HepG2 (cell line): Measurements from ENCODE around the gene ZNF584. TPM values are rescaled to one million over a fixed set of nuclear protein-coding genes. Genes with fewer than 3 reads are reported as not detected.

Experiments used
- BRCA1 ChIP-seq: sonication (generic); formaldehyde crosslinking; IDR thresholded peaks from 2 replicates; pipeline ENCODE4 v1.4.0; 2020; ENCODE audit warnings: missing genetic modification reagents
- GATA4 ChIP-seq: sonication (generic); IDR thresholded peaks from 2 replicates; pipeline ENCODE4 v1.6.1; 2016; ENCODE audit warnings: antibody characterized with exemption, low read depth, borderline replicate concordance
- NCOA2 ChIP-seq: sonication (generic); formaldehyde crosslinking; IDR thresholded peaks from 2 replicates; pipeline ENCODE4 v1.8.0; 2022; ENCODE audit warnings: inconsistent platforms
- TCF12 ChIP-seq, 2 experiments: fragments of 450-650 bp in 1 of 2; sonication (generic) in 1 of 2; formaldehyde crosslinking in 1 of 2; IDR thresholded peaks; 2 replicates each; pipeline versions ENCODE4 v1.6.1 to v1.8.0; 2017 to 2022; ENCODE audit warnings: antibody characterized with exemption in 1 of 2, mild to moderate bottlenecking in 1 of 2, missing genetic modification reagents in 1 of 2, moderate library complexity in 1 of 2
- ZFP36L1 ChIP-seq: sonication (generic); formaldehyde crosslinking; IDR thresholded peaks from 2 replicates; pipeline ENCODE4 v1.8.0; 2022; ENCODE audit warnings: mild to moderate bottlenecking, missing genetic modification reagents, moderate library complexity
- ZKSCAN1 ChIP-seq: fragments of 150-350 bp; IDR thresholded peaks from 2 replicates; pipeline ENCODE4 v1.6.1; 2014; ENCODE audit warnings: low read length
- ZNF205 ChIP-seq: IDR thresholded peaks from 2 replicates; pipeline ENCODE4 v1.6.1; 2018; ENCODE audit warnings: missing biosample characterization, missing genetic modification reagents
- ZNF230 ChIP-seq: sonication (generic); formaldehyde crosslinking; IDR thresholded peaks from 2 replicates; pipeline ENCODE4 v1.4.0; 2020; ENCODE audit warnings: mild to moderate bottlenecking, missing genetic modification reagents
- ZNF296 ChIP-seq: sonication (generic); formaldehyde crosslinking; conservative IDR thresholded peaks from 2 replicates; pipeline ENCODE4 v1.5.0; 2020; ENCODE audit warnings: mild to moderate bottlenecking, missing genetic modification reagents
- ZNF674 ChIP-seq: sonication (generic); formaldehyde crosslinking; IDR thresholded peaks from 2 replicates; pipeline ENCODE4 v1.5.0; 2020; ENCODE audit warnings: low read depth, mild to moderate bottlenecking, missing genetic modification reagents
- ZSCAN12 ChIP-seq: sonication (generic); formaldehyde crosslinking; IDR thresholded peaks from 2 replicates; pipeline ENCODE4 v1.9.0; 2021; ENCODE audit warnings: mild to moderate bottlenecking, missing genetic modification reagents
- polyA plus RNA-seq, 8 experiments: library from polyadenylated mRNA; depleted of rRNA in 3 of 8; stranded (reverse) in 7 of 8; unstranded in 1 of 8; fragments of >200 nt; fragmentation: Illumina TruSeq in 4 of 8; extraction: Trizol in 4 of 8; gene quantifications; 2 replicates each; pipeline versions ENCODE4 v1.2.1 to v1.2.3, GENCODE V29; 2011 to 2016; ENCODE audit warnings: low read depth in 4 of 8, missing spikeins in 1 of 8, mixed read lengths in 1 of 8; ENCODE audit not compliant: insufficient read depth in 1 of 8
- total RNA-seq, 5 experiments: library from RNA; depleted of rRNA; stranded (reverse); fragments of >200 nt; fragmentation: Illumina TruSeq; extraction: Trizol; gene quantifications; 2 replicates each; pipeline ENCODE4 v1.2.3, GENCODE V29; 2016; ENCODE audit warnings: low read depth in 1 of 5
- TF ChIP-seq, protein P1 (sequence below): sonication (generic); formaldehyde crosslinking; IDR thresholded peaks from 2 replicates; pipeline ENCODE4 v1.8.0; 2022; ENCODE audit warnings: missing genetic modification reagents, mild to moderate bottlenecking, inconsistent platforms, borderline replicate concordance
- TF ChIP-seq, protein P2 (sequence below): sonication (generic); formaldehyde crosslinking; IDR thresholded peaks from 2 replicates; pipeline ENCODE4 v1.9.0; 2021; ENCODE audit warnings: missing genetic modification reagents, borderline replicate concordance
- TF ChIP-seq, protein P3 (sequence below): sonication (generic); formaldehyde crosslinking; IDR thresholded peaks from 2 replicates; pipeline ENCODE4 v1.4.0; 2020; ENCODE audit warnings: missing genetic modification reagents
- TF ChIP-seq, protein P4 (sequence below): sonication (generic); formaldehyde crosslinking; IDR thresholded peaks from 2 replicates; pipeline ENCODE4 v1.5.1; 2020; ENCODE audit warnings: missing genetic modification reagents, mild to moderate bottlenecking, borderline replicate concordance
- TF ChIP-seq, protein P5 (sequence below): sonication (generic); formaldehyde crosslinking; IDR thresholded peaks from 2 replicates; pipeline ENCODE4 v1.4.0; 2020; ENCODE audit warnings: low read depth, missing genetic modification reagents
- TF ChIP-seq, protein P6 (sequence below): sonication (generic); formaldehyde crosslinking; IDR thresholded peaks from 2 replicates; pipeline ENCODE4 v1.4.0; 2020; ENCODE audit warnings: missing genetic modification reagents

The ZNF584 gene
- total and polyA plus RNA-seq, 2 of the 13 experiments (the other 11 are each of a cell fraction or from before 2014, with no cell fraction given) = 2.4 to 7.0 TPM

DNA sequence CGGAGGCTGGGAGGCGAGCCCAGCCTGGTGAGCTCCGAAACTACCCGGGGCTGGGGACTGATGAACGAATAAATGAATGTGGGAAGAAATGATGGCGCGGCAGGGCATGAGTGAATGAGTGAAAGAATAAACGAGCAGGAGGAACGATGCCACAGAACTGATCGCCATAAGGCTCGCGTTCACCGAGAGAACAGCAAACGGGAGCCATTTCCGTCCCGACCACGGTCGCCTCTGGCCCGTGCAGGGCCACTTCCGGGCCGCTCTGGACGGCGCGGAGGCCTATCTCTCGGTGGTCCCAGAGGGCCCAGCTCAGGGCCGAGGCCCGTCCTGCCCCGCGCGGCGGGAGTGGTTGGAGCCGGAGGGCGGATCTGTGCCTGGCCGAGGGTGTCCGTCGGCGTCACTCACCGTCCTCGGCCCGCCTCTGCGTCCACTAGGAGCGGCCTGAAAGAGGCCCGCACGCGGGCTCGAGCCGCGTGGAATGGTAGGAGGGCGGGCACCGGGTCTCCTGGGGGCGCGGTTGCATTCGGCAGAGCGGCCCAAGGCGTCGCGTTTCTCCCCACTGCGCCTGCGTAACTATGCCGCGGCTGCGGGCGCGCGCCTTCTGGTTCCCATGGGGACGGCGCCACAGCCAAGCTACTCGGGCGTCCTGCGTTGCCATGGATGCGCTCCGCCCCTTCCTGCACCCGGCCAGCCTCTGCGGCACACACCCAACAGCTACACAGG lies 46.0 kb upstream of the ZNF584 start, which contains the start of gene ZNF497 (continued):
- TF ChIP-seq, protein P1, sequence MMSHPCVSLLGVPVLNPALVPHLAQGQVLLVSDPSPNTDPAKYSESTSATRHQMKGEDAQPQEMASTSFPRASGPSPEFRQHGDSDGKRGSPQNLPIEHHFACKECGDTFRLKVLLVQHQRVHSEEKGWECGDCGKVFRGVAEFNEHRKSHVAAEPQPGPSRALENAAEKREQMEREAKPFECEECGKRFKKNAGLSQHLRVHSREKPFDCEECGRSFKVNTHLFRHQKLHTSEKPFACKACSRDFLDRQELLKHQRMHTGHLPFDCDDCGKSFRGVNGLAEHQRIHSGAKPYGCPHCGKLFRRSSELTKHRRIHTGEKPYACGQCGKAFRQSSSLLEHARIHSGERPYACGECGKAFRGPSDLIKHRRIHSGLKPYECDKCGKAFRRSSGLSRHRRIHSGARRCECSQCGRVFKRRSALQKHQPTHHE = peak; percentile 58; the same call in 1 of the 2 replicates
- TF ChIP-seq, protein P2, sequence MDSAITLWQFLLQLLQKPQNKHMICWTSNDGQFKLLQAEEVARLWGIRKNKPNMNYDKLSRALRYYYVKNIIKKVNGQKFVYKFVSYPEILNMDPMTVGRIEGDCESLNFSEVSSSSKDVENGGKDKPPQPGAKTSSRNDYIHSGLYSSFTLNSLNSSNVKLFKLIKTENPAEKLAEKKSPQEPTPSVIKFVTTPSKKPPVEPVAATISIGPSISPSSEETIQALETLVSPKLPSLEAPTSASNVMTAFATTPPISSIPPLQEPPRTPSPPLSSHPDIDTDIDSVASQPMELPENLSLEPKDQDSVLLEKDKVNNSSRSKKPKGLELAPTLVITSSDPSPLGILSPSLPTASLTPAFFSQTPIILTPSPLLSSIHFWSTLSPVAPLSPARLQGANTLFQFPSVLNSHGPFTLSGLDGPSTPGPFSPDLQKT (CRISPR knock-in tag) = peak; percentile 80; the same call in 1 of the 2 replicates
- TF ChIP-seq, protein P3, sequence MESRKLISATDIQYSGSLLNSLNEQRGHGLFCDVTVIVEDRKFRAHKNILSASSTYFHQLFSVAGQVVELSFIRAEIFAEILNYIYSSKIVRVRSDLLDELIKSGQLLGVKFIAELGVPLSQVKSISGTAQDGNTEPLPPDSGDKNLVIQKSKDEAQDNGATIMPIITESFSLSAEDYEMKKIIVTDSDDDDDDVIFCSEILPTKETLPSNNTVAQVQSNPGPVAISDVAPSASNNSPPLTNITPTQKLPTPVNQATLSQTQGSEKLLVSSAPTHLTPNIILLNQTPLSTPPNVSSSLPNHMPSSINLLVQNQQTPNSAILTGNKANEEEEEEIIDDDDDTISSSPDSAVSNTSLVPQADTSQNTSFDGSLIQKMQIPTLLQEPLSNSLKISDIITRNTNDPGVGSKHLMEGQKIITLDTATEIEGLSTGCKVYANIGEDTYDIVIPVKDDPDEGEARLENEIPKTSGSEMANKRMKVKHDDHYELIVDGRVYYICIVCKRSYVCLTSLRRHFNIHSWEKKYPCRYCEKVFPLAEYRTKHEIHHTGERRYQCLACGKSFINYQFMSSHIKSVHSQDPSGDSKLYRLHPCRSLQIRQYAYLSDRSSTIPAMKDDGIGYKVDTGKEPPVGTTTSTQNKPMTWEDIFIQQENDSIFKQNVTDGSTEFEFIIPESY (CRISPR knock-in tag) = no peak
- no peak for TF ChIP-seq ZKSCAN1
- TF ChIP-seq, protein P4, sequence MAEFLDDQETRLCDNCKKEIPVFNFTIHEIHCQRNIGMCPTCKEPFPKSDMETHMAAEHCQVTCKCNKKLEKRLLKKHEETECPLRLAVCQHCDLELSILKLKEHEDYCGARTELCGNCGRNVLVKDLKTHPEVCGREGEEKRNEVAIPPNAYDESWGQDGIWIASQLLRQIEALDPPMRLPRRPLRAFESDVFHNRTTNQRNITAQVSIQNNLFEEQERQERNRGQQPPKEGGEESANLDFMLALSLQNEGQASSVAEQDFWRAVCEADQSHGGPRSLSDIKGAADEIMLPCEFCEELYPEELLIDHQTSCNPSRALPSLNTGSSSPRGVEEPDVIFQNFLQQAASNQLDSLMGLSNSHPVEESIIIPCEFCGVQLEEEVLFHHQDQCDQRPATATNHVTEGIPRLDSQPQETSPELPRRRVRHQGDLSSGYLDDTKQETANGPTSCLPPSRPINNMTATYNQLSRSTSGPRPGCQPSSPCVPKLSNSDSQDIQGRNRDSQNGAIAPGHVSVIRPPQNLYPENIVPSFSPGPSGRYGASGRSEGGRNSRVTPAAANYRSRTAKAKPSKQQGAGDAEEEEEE (CRISPR knock-in tag) = no peak
- TF ChIP-seq, protein P5, sequence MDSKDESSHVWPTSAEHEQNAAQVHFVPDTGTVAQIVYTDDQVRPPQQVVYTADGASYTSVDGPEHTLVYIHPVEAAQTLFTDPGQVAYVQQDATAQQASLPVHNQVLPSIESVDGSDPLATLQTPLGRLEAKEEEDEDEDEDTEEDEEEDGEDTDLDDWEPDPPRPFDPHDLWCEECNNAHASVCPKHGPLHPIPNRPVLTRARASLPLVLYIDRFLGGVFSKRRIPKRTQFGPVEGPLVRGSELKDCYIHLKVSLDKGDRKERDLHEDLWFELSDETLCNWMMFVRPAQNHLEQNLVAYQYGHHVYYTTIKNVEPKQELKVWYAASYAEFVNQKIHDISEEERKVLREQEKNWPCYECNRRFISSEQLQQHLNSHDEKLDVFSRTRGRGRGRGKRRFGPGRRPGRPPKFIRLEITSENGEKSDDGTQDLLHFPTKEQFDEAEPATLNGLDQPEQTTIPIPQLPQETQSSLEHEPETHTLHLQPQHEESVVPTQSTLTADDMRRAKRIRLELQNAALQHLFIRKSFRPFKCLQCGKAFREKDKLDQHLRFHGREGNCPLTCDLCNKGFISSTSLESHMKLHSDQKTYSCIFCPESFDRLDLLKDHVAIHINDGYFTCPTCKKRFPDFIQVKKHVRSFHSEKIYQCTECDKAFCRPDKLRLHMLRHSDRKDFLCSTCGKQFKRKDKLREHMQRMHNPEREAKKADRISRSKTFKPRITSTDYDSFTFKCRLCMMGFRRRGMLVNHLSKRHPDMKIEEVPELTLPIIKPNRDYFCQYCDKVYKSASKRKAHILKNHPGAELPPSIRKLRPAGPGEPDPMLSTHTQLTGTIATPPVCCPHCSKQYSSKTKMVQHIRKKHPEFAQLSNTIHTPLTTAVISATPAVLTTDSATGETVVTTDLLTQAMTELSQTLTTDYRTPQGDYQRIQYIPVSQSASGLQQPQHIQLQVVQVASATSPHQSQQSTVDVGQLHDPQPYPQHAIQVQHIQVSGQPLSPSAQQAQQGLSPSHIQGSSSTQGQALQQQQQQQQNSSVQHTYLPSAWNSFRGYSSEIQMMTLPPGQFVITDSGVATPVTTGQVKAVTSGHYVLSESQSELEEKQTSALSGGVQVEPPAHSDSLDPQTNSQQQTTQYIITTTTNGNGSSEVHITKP (CRISPR knock-in tag) = peak; percentile 76; the same call in 1 of the 2 replicates
- TF ChIP-seq, protein P6, sequence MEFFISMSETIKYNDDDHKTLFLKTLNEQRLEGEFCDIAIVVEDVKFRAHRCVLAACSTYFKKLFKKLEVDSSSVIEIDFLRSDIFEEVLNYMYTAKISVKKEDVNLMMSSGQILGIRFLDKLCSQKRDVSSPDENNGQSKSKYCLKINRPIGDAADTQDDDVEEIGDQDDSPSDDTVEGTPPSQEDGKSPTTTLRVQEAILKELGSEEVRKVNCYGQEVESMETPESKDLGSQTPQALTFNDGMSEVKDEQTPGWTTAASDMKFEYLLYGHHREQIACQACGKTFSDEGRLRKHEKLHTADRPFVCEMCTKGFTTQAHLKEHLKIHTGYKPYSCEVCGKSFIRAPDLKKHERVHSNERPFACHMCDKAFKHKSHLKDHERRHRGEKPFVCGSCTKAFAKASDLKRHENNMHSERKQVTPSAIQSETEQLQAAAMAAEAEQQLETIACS (CRISPR knock-in tag) = peak; percentile 91
- peak; percentile 55; the same call in 1 of the 2 replicates for TF ChIP-seq ZNF205 (CRISPR knock-in tag)
- TF ChIP-seq ZFP36L1 = no peak
- no peak for TF ChIP-seq ZNF296 (CRISPR knock-in tag)
- no peak for TF ChIP-seq TCF12 (IDR thresholded peaks at IDR 0.05)
- peak; percentile 21; the same call in 1 of the 2 replicates for TF ChIP-seq TCF12 (CRISPR knock-in tag; IDR thresholded peaks at IDR 0.05)
- TF ChIP-seq NCOA2 (CRISPR knock-in tag) = no peak; the same call in 1 of the 2 replicates
- peak; percentile 72; the same call in 1 of the 2 replicates for TF ChIP-seq ZNF230 (CRISPR knock-in tag)
- peak; percentile 53; the same call in 1 of the 2 replicates for TF ChIP-seq ZSCAN12 (CRISPR knock-in tag)
- TF ChIP-seq BRCA1 (CRISPR knock-in tag) = no peak; the same call in 1 of the 2 replicates
- no peak for TF ChIP-seq ZNF674
- TF ChIP-seq GATA4 = no peak; the same call in 1 of the 2 replicates
